Tibial artery (tissue), 4 donors: Measurements from ENCODE around the gene GPI.

ENCODE experiments used
- DNase-seq, 2 donors: peaks; one replicate each; pipeline ENCODE4 v3.0.0-alpha.2; 2019
- H3K27ac ChIP-seq, 2 donors: fragments of 200-600 bp; sonication (generic) in 1 of 2; 1 replicate in 1 of 2; 2 replicates in 1 of 2; pipeline ENCODE4 v1.5.1; 2018 to 2019; ENCODE audit warnings: mild to moderate bottlenecking in 1 of 2
- H3K27me3 ChIP-seq, 2 donors: fragments of 200-600 bp; sonication (generic) in 1 of 2; one replicate each; pipeline versions ENCODE4 v1.5.1 to v1.6.0; 2016 to 2019
- H3K36me3 ChIP-seq, 3 donors: fragments of 200-600 bp; sonication (generic) in 2 of 3; one replicate each; pipeline ENCODE4 v1.5.1; 2016 to 2019; ENCODE audit warnings: mild to moderate bottlenecking in 2 of 3
- H3K4me1 ChIP-seq, 4 donors: fragments of 200-600 bp; sonication (generic) in 2 of 4; 1 replicate in 3 of 4; 2 replicates in 1 of 4; pipeline ENCODE4 v1.5.1; 2016 to 2019
- H3K4me3 ChIP-seq, 2 donors: fragments of 200-600 bp; sonication (generic) in 1 of 2; 1 replicate in 1 of 2; 2 replicates in 1 of 2; pipeline ENCODE4 v1.5.1; 2018 to 2019; ENCODE audit warnings: mild to moderate bottlenecking in 2 of 2
- H3K9me3 ChIP-seq, 3 donors: fragments of 200-600 bp; sonication (generic) in 1 of 3; one replicate each; pipeline ENCODE4 v1.5.1; 2016 to 2019
- intact Hi-C: fragments of 100-400 bp; cut with DNase I; formaldehyde crosslinking; loops from one replicate; pipeline ENCODE4 v1.15.0; 2023; ENCODE audit warnings: low total_unique reads
- TF ChIP-seq, protein P1 (sequence below), 2 experiments: fragments of 200-600 bp in 1 of 2; fragments of 450-650 bp in 1 of 2; IDR thresholded peaks; one replicate each; pipeline ENCODE4 v1.5.1; 2017 to 2019; ENCODE audit warnings: antibody characterized with exemption in 2 of 2, mild to moderate bottlenecking in 1 of 2, moderate library complexity in 1 of 2

Gene GPI

GRCh38 chr19:34343751-34344150 is 21.2 kb upstream of the GPI start:
- intact Hi-C loops = no loop called here
- no peaks in the 10 kb centered on the region for H3K27me3 ChIP-seq
- peaks cover 63 to 88% (median 78%) of the 10 kb centered on the region in 3 donors for H3K36me3 ChIP-seq
- H3K9me3 ChIP-seq = peaks cover 0 to 6% (median 0%) of the 10 kb centered on the region in 3 donors
- H3K4me1 ChIP-seq = no peaks in the 10 kb centered on the region
- H3K4me3 ChIP-seq = no peak overlapping the region
- TF ChIP-seq, protein P1, sequence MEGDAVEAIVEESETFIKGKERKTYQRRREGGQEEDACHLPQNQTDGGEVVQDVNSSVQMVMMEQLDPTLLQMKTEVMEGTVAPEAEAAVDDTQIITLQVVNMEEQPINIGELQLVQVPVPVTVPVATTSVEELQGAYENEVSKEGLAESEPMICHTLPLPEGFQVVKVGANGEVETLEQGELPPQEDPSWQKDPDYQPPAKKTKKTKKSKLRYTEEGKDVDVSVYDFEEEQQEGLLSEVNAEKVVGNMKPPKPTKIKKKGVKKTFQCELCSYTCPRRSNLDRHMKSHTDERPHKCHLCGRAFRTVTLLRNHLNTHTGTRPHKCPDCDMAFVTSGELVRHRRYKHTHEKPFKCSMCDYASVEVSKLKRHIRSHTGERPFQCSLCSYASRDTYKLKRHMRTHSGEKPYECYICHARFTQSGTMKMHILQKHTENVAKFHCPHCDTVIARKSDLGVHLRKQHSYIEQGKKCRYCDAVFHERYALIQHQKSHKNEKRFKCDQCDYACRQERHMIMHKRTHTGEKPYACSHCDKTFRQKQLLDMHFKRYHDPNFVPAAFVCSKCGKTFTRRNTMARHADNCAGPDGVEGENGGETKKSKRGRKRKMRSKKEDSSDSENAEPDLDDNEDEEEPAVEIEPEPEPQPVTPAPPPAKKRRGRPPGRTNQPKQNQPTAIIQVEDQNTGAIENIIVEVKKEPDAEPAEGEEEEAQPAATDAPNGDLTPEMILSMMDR (IDR thresholded peaks at IDR 0.05) = no peak
- no peak for DNase-seq
- no peak overlapping the region for H3K27ac ChIP-seq

DNA sequence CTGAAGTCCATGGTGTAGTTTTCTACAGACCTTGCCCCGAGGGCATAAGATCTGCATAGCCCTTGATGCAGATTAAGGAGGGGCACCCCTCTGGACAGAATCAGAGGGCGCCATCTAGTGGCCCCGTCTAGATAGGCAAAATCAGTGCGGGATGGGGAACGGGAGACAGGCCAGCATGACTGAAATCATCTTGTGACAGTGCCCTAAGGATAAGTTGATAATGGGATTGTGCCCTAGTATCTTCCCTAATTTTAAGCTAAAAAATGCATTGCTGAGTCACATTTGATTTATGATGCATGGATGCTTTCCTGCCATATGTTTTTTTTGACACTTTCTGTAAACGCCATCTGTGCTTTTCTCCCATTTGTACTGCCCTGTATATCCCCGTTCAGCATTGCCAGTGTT is 19.0 kb upstream of the GPI start:
- Histone ChIP-seq H3K4me3 (no peak overlapping the region), H3K36me3 (peaks cover 69 to 86% (median 78%) of the 10 kb centered on the region in 3 donors), H3K4me1 (no peaks in the 10 kb centered on the region), H3K27me3 (no peaks in the 10 kb centered on the region), H3K27ac (no peak overlapping the region), H3K9me3 (peaks cover 0 to 6% (median 0%) of the 10 kb centered on the region in 3 donors)
- TF ChIP-seq, protein P1 (IDR thresholded peaks at IDR 0.05) = peak; percentile 56 to 63
- intact Hi-C loops = no loop called here
- DNase-seq = peak in 1 of 2 donors; percentile 58

GRCh38 chr19:34347561-34348165 is 17.3 kb upstream of the GPI start:
- intact Hi-C loops = no loop called here
- Histone ChIP-seq H3K4me1 (no peaks in the 10 kb centered on the region), H3K4me3 (no peak overlapping the region), H3K27ac (no peak overlapping the region), H3K9me3 (peaks cover 0 to 6% (median 0%) of the 10 kb centered on the region in 3 donors), H3K27me3 (no peaks in the 10 kb centered on the region), H3K36me3 (peaks cover 68 to 86% (median 76%) of the 10 kb centered on the region in 3 donors)
- TF ChIP-seq, protein P1 (IDR thresholded peaks at IDR 0.05) = no peak
- DNase-seq = no peak

DNA sequence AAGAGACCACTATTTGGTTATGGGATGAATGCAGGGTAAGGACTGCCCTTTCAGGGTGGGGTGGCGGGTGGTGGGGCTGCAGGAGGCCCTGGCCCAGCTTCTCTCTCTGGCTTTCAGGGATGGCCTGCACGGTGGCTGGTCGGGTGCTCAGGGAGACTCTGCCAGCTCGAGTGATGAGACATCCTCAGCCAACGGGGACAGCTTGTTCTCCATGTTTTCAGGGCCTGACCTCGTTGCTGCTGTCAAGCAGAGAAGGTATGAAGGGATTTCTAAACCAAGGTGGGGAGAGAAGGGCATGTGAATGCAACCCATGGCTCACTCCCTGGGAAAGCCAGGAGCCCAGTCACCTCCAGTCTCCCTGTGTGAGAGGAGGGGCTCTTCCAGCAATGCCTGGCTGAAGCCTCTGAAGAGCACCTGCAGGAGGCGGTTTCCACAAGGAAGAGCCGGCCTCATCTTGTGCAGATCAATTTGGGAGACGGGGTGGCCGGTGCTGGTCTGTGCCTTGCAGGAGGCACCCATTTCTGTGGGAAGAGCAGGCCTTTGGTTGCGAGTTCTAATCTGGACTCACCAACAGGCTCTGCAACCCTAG is 16.0 kb upstream of the GPI start:
- intact Hi-C loops = no loop called here
- Histone ChIP-seq H3K9me3 (peaks cover 0 to 6% (median 0%) of the 10 kb centered on the region in 3 donors), H3K4me3 (no peak overlapping the region), H3K4me1 (no peaks in the 10 kb centered on the region), H3K36me3 (peaks cover 66 to 89% (median 79%) of the 10 kb centered on the region in 3 donors), H3K27me3 (no peaks in the 10 kb centered on the region), H3K27ac (no peak overlapping the region)
- no peak for DNase-seq
- TF ChIP-seq, protein P1 (IDR thresholded peaks at IDR 0.05) = no peak

GRCh38 chr19:34350161-34350561 is 14.8 kb upstream of the GPI start:
- no peak for DNase-seq
- H3K4me1 ChIP-seq = no peaks in the 10 kb centered on the region
- no peaks in the 10 kb centered on the region for H3K27me3 ChIP-seq
- no peak overlapping the region for H3K27ac ChIP-seq
- TF ChIP-seq, protein P1 (IDR thresholded peaks at IDR 0.05) = no peak
- H3K4me3 ChIP-seq = no peak overlapping the region
- H3K36me3 ChIP-seq = peaks cover 73 to 94% (median 84%) of the 10 kb centered on the region in 3 donors
- peaks cover 0 to 3% (median 0%) of the 10 kb centered on the region in 3 donors for H3K9me3 ChIP-seq
- intact Hi-C loops = no loop called here
